Osteocyte (in vitro differentiated cells): ENCODE measurements around the gene KIF3B. TPM values are rescaled to one million over a fixed set of nuclear protein-coding genes. Genes with fewer than 3 reads are reported as not detected.

Experiments
- DNase-seq: peaks from one replicate; pipeline ENCODE4 v3.0.0; 2021; ENCODE audit warnings: mixed read lengths; ENCODE audit not compliant: unreplicated experiment; ENCODE audit errors: extremely low spot score
- H3K27ac Mint-ChIP-seq: one replicate; pipeline ENCODE4 v1.8.0; 2021; ENCODE audit warnings: mild to moderate bottlenecking, mixed read lengths; ENCODE audit not compliant: unreplicated experiment
- H3K27me3 Mint-ChIP-seq: one replicate; pipeline ENCODE4 v1.8.0; 2021; ENCODE audit warnings: mixed read lengths; ENCODE audit not compliant: unreplicated experiment
- H3K36me3 Mint-ChIP-seq: one replicate; pipeline ENCODE4 v1.8.0; 2021; ENCODE audit warnings: mixed read lengths; ENCODE audit not compliant: unreplicated experiment
- H3K4me1 Mint-ChIP-seq: one replicate; pipeline ENCODE4 v1.8.0; 2021; ENCODE audit warnings: mixed read lengths; ENCODE audit not compliant: unreplicated experiment
- H3K4me3 Mint-ChIP-seq: one replicate; pipeline ENCODE4 v1.8.0; 2021; ENCODE audit warnings: mild to moderate bottlenecking, moderate library complexity, mixed read lengths; ENCODE audit not compliant: unreplicated experiment
- H3K9me3 Mint-ChIP-seq: one replicate; pipeline ENCODE4 v1.8.0; 2021; ENCODE audit warnings: mixed read lengths; ENCODE audit not compliant: unreplicated experiment
- long read RNA-seq: library from polyadenylated mRNA; unstranded; transcript quantifications from one replicate; pipeline ENCODE4 v2.0.0, GENCODE V29; 2021
- total RNA-seq: library from RNA; stranded (reverse); gene quantifications from 2 replicates; pipeline ENCODE4 v1.2.1, GENCODE V29; 2021
- TF ChIP-seq, protein P1 (sequence below): fragments of 200-600 bp; sonication (generic); IDR thresholded peaks from 2 replicates; pipeline ENCODE4 v1.5.0; 2021; ENCODE audit warnings: antibody characterized with exemption, mild to moderate bottlenecking, moderate library complexity

Gene KIF3B
- total RNA-seq, result 28.8 and 30.4 TPM in 2 replicates
- long read RNA-seq, partial matches to known transcripts, result 33 of 36 reads
- long read RNA-seq, other reads (novel, unspliced or antisense), result 3 of 36 reads

DNA sequence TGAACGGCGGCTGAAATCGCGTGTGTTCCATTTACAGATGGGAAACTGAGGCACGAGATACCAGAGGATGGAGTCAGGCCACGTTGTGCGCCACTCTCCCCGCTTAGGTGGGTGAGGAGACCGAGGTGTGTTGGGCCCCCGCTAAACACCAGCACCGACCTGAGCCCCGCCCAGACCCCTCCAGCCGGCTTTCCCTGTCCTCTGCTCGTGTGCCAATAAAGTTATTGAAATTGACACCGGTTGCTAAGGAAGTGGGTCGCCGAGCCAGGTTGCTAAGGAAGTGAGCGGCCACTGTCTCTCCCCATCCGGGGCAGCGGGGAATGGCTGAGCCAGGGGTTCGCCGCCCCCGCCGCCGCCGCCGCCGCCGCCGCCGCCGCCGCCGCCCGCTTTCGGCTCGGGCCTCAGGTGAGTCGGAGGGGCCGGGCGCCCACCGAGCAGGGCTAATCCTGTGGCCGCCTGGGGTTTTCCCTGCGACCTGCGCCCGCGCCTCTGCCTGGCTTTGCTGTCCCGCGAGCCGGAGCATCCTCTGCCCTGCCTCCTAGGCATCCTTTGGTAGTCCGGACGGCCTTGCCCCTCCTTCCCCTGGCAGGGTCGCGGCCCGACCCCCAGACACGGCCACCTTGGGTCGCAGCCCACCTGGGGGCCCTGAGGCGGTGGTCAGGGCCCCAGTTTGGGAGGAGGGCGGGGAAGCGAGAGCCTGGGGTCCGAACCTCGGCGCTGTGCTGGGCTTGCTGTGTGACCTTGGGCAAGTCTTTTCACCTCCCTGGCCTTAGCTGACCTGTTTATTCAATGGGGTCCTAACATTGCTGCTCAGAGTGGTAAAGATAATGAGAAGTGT, at the start of gene KIF3B:
TSS of gene KIF3B (plus strand) at position 291 of the 838 bp plus-strand sequence. CDS start 32,127 bp downstream, outside the sequence.
- Mint-ChIP-seq H3K27ac (peak within 1 kb of the TSS; percentile 76), H3K4me1 (peaks cover 8% of the 10 kb centered on the region), H3K27me3 (peaks cover 13% of the 10 kb centered on the region), H3K9me3 (no peaks in the 10 kb centered on the region), H3K4me3 (peak within 1 kb of the TSS; percentile 80), H3K36me3 (peaks cover 2% of the 10 kb centered on the region)
- peak; percentile 94 for DNase-seq
- TF ChIP-seq, protein P1, sequence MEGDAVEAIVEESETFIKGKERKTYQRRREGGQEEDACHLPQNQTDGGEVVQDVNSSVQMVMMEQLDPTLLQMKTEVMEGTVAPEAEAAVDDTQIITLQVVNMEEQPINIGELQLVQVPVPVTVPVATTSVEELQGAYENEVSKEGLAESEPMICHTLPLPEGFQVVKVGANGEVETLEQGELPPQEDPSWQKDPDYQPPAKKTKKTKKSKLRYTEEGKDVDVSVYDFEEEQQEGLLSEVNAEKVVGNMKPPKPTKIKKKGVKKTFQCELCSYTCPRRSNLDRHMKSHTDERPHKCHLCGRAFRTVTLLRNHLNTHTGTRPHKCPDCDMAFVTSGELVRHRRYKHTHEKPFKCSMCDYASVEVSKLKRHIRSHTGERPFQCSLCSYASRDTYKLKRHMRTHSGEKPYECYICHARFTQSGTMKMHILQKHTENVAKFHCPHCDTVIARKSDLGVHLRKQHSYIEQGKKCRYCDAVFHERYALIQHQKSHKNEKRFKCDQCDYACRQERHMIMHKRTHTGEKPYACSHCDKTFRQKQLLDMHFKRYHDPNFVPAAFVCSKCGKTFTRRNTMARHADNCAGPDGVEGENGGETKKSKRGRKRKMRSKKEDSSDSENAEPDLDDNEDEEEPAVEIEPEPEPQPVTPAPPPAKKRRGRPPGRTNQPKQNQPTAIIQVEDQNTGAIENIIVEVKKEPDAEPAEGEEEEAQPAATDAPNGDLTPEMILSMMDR, result no peak

DNA sequence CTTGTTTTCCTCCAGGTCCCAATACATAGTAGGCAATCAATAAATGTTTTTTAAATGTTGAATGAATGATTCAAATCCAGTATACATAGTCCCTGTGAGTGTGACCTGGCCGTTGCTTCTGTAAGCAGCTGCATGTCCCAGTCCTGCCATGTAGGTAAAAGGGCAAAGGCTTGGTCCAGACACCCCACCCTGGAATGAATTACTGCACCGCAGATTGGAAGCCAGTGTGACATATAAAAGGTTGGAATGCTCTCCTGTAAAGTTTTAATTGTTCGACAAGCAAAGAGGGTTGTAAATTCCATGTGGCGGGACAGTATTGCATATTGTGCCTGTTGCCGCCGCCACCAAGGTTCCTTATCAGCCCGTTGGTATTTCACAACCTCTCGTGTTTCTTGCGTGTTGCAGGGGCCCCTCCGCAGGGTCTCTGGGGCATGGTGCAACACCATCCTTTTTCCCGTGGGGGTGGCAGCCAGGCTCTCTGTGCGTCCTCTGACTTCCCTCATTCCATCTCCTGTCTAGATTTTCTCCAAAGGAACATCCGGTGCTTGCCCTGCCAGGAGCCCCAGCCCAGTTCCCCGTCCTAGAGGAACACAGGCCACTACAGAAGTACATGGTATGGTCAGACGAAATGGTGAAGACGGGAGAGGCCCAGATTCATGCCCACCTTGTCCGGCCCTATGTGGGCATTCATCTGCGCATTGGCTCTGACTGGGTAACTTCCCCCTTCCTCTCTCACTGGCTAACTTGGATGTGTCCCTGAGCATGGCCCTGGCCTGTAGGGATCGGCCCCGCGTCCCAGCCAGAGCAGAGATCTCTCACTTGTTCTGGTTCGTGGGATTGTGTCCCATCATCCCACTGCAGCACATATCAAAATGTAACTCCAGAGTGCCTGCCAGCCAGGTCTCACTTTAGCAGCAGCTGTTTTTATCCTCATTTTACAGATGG, 49.4 kb upstream of the KIF3B start:
- Mint-ChIP-seq H3K36me3 (peaks cover 40% of the 10 kb centered on the region), H3K4me1 (no peaks in the 10 kb centered on the region), H3K27ac (no peak overlapping the region), H3K27me3 (no peaks in the 10 kb centered on the region), H3K4me3 (no peak overlapping the region), H3K9me3 (no peaks in the 10 kb centered on the region)
- TF ChIP-seq, protein P1, result no peak
- DNase-seq, result no peak

DNA sequence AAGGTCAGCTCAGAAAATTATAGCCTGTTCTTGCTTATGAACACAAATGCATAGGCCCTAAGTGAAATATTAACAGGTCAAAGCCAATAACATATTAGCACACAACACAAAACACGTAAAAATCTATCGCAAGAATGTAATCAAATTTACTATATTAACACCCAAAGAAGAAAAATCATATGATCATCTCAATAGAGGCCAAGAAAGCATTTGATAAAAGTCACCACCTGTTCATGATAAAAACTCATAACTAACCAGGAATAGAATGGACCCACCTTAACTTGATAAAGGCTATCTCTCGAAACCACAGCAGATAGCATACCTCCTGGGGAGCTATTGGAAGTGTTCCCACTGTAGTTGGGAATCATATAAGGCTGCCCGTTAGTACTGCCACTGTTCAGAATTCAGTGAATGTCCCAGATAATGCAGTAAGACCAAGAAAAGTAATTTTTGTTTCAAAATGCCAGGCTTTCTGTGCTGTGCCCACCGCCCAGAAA, 48.2 kb upstream of the KIF3B start:
- Mint-ChIP-seq H3K9me3 (no peaks in the 10 kb centered on the region), H3K27me3 (no peaks in the 10 kb centered on the region), H3K36me3 (peaks cover 47% of the 10 kb centered on the region), H3K4me1 (no peaks in the 10 kb centered on the region), H3K27ac (no peak overlapping the region), H3K4me3 (no peak overlapping the region)
- TF ChIP-seq, protein P1, result no peak
- DNase-seq, result no peak

DNA sequence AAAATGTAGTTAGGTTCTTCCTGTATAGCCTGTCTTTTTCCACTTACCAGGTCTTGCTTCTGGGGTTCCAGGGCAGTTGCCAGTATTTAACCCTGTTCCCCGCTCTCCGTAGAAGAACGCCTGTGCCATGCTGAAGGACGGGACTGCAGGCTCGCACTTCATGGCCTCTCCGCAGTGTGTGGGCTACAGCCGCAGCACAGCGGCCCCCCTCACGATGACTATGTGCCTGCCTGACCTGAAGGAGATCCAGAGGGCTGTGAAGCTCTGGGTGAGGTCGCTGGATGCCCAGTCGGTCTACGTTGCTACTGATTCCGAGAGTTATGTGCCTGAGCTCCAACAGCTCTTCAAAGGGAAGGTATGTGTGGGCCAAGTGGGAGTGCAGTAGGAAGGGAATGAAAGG, 46.7 kb upstream of the KIF3B start:
- Mint-ChIP-seq H3K27ac (no peak overlapping the region), H3K4me3 (no peak overlapping the region), H3K4me1 (no peaks in the 10 kb centered on the region), H3K9me3 (no peaks in the 10 kb centered on the region), H3K27me3 (no peaks in the 10 kb centered on the region), H3K36me3 (peaks cover 56% of the 10 kb centered on the region)
- TF ChIP-seq, protein P1, result no peak
- no peak for DNase-seq
